GM18505 (cell line): Measurements from ENCODE around the gene SIL1.

Experiments used
- ATAC-seq: cut with Tn5 transposase; IDR thresholded peaks from one replicate; pipeline ENCODE4 v1.9.1; 2021; ENCODE audit not compliant: unreplicated experiment
- POLR2A ChIP-seq: IDR thresholded peaks from 4 replicates; pipeline ENCODE4 v1.6.1; 2011; ENCODE audit warnings: borderline replicate concordance; ENCODE audit not compliant: insufficient read depth, insufficient read length; ENCODE audit errors: extremely low read depth

The SIL1 gene

DNA sequence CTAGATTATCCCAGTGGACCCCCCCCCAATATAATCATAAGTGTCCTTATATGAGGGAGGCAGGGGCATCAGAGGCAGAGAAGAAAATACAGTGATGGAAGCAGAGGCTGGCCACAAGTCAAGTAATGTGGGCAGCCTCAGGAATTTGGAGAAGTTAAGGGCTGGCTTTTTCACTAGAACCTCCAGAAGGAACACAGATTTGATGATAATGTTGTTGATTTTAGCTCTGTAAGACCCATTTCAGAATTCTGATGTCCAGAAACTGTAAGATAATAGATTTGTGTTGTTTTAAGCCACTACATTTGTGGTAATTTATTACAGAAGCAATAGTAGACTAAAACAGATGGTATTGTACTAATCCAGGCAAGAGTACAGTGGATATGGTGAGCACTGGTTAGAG is 286.7 kb downstream of the SIL1 start:
- ATAC-seq, result no peak

DNA sequence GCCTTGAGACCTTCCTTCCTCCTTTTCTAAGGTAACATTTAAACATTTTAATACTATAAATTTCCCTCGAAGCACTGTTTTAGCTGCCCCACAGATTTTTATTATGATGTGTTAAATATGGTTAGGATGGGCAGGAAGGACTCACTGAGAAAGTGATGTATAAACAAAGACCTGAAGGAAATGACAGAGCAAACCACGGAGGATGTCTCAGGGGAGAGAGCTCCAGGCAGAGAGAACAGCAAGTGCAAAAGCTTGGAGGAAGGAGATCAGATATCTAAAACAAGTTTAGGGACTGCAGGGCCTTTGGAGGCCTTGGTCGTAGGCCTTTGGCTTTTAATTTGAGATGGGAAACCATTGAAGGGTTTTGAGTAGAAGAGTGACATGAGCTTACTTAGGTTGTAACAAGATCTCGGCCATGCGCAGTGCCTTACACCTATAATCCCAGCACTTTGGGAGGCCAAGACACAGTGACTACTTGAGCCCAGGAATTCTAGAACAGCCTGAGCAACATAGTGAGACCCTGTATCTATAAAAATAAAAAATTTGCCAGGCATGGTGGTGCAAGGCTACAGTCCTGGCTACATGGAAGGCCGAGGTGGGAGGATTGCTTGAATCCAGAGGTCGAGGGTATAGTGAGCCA is 287.5 kb downstream of the SIL1 start:
- no peak for TF ChIP-seq POLR2A
- no peak for ATAC-seq

More for the DNA sequence above, 286.7 kb downstream of the SIL1 start:
- no peak for TF ChIP-seq POLR2A

DNA sequence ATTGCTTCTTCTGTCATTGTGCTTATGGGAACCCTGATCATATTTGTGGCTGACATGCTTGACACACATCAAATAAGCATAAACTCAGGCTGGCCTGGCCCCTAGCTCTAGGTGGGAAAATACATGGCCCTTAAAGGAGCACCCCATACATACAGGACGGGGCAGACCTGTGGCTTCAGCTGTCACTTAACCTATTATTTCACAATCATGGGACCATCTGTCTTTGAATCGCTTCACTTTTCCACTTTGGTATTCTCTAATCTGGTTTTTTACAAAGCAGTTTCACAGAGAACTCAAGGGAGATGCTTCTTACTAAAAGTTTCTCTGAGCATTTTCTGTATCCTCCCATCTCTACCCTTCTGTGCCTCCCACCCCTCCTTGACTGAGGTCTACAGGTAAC is 288.4 kb downstream of the SIL1 start:
- no peak for TF ChIP-seq POLR2A
- no peak for ATAC-seq

DNA sequence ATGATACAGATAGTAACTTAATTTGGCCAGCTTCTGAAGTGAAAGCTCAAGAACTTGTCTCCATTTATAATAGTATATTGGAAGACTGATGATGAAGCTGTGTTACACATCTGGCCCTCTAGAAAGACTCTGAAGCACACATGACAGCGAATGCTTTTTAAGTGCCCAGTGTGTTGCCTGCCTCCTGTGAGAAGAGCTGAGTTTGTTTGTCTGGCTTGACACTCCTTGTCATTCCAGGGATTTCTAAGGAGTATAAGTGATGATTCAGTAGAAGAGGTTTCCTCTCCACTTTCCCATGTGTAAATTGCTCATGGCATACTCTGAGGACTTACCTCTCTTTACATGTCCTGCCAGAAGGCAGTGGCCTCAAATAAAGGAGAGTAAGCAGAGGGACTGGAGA is 292.6 kb downstream of the SIL1 start:
- TF ChIP-seq POLR2A, result no peak
- ATAC-seq, result no peak

GRCh38 chr5:138903130-138903775 is 294.9 kb downstream of the SIL1 start:
- ATAC-seq, result no peak
- TF ChIP-seq POLR2A, result no peak

DNA sequence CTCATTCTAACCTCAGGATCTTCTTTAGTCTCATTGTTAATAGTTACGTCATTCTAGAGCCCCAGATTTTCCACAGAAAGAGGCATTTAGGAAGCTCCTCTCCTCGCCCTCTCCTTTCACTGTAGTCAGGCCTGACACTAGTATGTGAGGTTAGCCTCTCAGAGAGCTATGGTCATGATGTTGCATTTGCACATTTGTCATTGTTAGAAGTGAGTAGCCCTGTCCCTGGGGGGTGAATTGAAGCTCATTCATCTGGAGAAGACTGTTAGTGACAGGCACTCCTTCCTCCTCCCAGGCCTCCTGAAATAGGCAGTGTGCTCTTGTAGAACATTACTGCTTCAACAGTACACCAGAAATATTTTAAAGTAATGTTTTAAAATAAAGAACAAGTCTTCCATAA is 296.5 kb downstream of the SIL1 start:
- TF ChIP-seq POLR2A, result no peak
- no peak for ATAC-seq

DNA sequence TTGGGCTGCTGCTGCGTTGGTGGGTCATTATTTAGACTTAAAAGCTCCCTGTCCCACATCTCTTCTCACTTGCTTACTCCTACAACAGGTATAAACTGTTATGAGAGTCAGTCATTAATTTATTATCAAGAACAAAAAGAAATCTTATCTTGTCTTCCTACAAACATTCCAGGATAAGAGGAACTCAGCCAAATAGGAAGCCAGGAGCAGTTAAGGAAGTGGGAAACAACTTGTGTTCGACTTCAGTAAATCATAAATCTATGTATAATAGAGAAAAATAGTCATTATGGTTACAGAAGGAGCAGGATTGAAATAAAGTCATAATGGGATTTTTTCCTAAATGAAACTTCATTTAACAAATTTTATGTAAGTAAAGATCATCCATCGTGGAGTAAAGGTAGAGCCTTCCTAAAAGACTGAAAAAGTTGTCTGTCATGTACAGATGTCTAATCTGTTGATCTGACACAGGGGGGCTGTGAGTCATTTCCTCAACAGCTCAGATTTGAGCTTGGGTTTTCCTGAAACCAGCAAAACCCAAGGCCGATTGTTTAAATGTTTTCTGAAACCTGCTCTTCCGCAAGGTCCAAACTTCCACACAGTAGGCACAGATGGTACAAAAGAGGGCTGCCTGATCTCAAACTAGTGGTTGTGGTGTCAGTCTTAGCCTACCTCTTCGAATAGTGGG is 297.7 kb downstream of the SIL1 start:
- TF ChIP-seq POLR2A, result no peak

GRCh38 chr5:138898742-138899141 is 299.4 kb downstream of the SIL1 start:
- ATAC-seq, result no peak
- TF ChIP-seq POLR2A, result no peak

More for the DNA sequence above, 297.7 kb downstream of the SIL1 start:
- ATAC-seq, result no peak

- no peak for TF ChIP-seq POLR2A
- no peak for ATAC-seq
These were observed 299.9 kb downstream of the SIL1 start for GRCh38 chr5:138898299-138898698.
